H9 (cell line): Measurements from ENCODE around the gene BCAR3. TPM values are rescaled to one million over a fixed set of nuclear protein-coding genes. Genes with fewer than 3 reads are reported as not detected.

Experiments used
- DNase-seq: peaks from one replicate; pipeline ENCODE4 v3.0.0-alpha.2; 2017
- H2AFZ ChIP-seq: one replicate; pipeline ENCODE4 v1.6.1; 2013; ENCODE audit warnings: mild to moderate bottlenecking, low read length, control low read depth, moderate library complexity
- H2AK5ac ChIP-seq: 2 replicates; pipeline ENCODE4 v1.6.1; 2013; ENCODE audit warnings: low read length, control low read depth, mixed read lengths; ENCODE audit not compliant: insufficient read length
- H2BK120ac ChIP-seq: one replicate; pipeline ENCODE4 v1.6.1; 2013; ENCODE audit warnings: low read depth, mild to moderate bottlenecking, low read length, control low read depth, inconsistent platforms; ENCODE audit not compliant: poor library complexity, severe bottlenecking
- H2BK12ac ChIP-seq: 2 replicates; pipeline ENCODE4 v1.6.1; 2013; ENCODE audit warnings: low read length, control low read depth, mixed read lengths, low read depth; ENCODE audit not compliant: insufficient read length
- H2BK15ac ChIP-seq: 2 replicates; pipeline ENCODE4 v1.6.1; 2013; ENCODE audit warnings: low read depth, low read length, control low read depth
- H2BK20ac ChIP-seq: one replicate; pipeline ENCODE4 v1.6.1; 2013; ENCODE audit warnings: low read depth, mild to moderate bottlenecking, low read length, control low read depth, inconsistent platforms; ENCODE audit not compliant: poor library complexity, severe bottlenecking
- H2BK5ac ChIP-seq: 2 replicates; pipeline ENCODE4 v1.6.1; 2013; ENCODE audit warnings: low read length, control low read depth, mixed read lengths; ENCODE audit not compliant: insufficient read length
- H3K14ac ChIP-seq: 2 replicates; pipeline ENCODE4 v1.6.1; 2013; ENCODE audit warnings: low read length, control low read depth; ENCODE audit not compliant: insufficient read depth
- H3K18ac ChIP-seq: 2 replicates; pipeline ENCODE4 v1.6.1; 2013; ENCODE audit warnings: low read depth, mild to moderate bottlenecking, mixed read lengths, low read length, control low read depth; ENCODE audit not compliant: insufficient read length
- H3K23ac ChIP-seq: 2 replicates; pipeline ENCODE4 v1.6.1; 2013; ENCODE audit warnings: low read length, control low read depth, mixed read lengths, low read depth; ENCODE audit not compliant: insufficient read length
- H3K23me2 ChIP-seq: 2 replicates; pipeline ENCODE4 v1.6.1; 2013; ENCODE audit warnings: low read depth, mild to moderate bottlenecking, mixed read lengths, low read length, control low read depth; ENCODE audit not compliant: insufficient read length, poor library complexity, severe bottlenecking
- H3K27ac ChIP-seq: 2 replicates; pipeline ENCODE4 v1.5.1; 2013; ENCODE audit warnings: low read length, control low read depth, mixed read lengths, low read depth; ENCODE audit not compliant: insufficient read length
- H3K27me3 ChIP-seq: 2 replicates; pipeline ENCODE4 v1.6.1; 2013; ENCODE audit warnings: low read length, control low read depth, inconsistent platforms; ENCODE audit not compliant: insufficient read depth
- H3K4ac ChIP-seq: 2 replicates; pipeline ENCODE4 v1.6.1; 2013; ENCODE audit warnings: low read depth, mild to moderate bottlenecking, control low read depth, inconsistent platforms, low read length, moderate library complexity
- H3K4me1 ChIP-seq: 2 replicates; pipeline ENCODE4 v1.6.1; 2013; ENCODE audit warnings: low read length, control low read depth, inconsistent platforms; ENCODE audit not compliant: insufficient read depth
- H3K4me2 ChIP-seq: 2 replicates; pipeline ENCODE4 v1.6.1; 2013; ENCODE audit warnings: low read length, control low read depth, mixed read lengths; ENCODE audit not compliant: insufficient read length, insufficient read depth
- H3K56ac ChIP-seq: 2 replicates; pipeline ENCODE4 v1.6.1; 2013; ENCODE audit warnings: low read depth, mild to moderate bottlenecking, mixed read lengths, low read length, control low read depth; ENCODE audit not compliant: insufficient read length
- H3K79me1 ChIP-seq: 2 replicates; pipeline ENCODE4 v1.6.1; 2013; ENCODE audit warnings: low read depth, mild to moderate bottlenecking, moderate library complexity, low read length, control low read depth, inconsistent platforms; ENCODE audit not compliant: insufficient read depth, poor library complexity, severe bottlenecking
- H3K79me2 ChIP-seq: 2 replicates; pipeline ENCODE4 v1.6.1; 2013; ENCODE audit warnings: low read length, control low read depth, inconsistent platforms; ENCODE audit not compliant: insufficient read depth
- H3K9ac ChIP-seq: 2 replicates; pipeline ENCODE4 v1.6.1; 2013; ENCODE audit warnings: low read length, control low read depth, mixed read lengths; ENCODE audit not compliant: insufficient read length; ENCODE audit errors: extremely low read depth
- H3K9me3 ChIP-seq: one replicate; pipeline ENCODE4 v1.6.1; 2013; ENCODE audit warnings: low read depth, low read length, inconsistent platforms; ENCODE audit not compliant: control insufficient read depth
- H3T11ph ChIP-seq: one replicate; pipeline ENCODE4 v1.6.1; 2013; ENCODE audit warnings: mild to moderate bottlenecking, low read length, control low read depth, inconsistent platforms
- H4K20me1 ChIP-seq: one replicate; pipeline ENCODE4 v1.6.1; 2013; ENCODE audit not compliant: control insufficient read depth, insufficient read length, insufficient read depth
- H4K5ac ChIP-seq: 2 replicates; pipeline ENCODE4 v1.6.1; 2013; ENCODE audit warnings: low read depth, mild to moderate bottlenecking, mixed read lengths, low read length, control low read depth; ENCODE audit not compliant: insufficient read length
- H4K8ac ChIP-seq: replicated peaks from 2 replicates; pipeline ENCODE4 v1.6.1; 2013; ENCODE audit warnings: low read length, control low read depth, mixed read lengths, low read depth; ENCODE audit not compliant: insufficient read length
- H4K91ac ChIP-seq: 2 replicates; pipeline ENCODE4 v1.6.1; 2013; ENCODE audit warnings: low read depth, mild to moderate bottlenecking, moderate library complexity, mixed read lengths, low read length, control low read depth; ENCODE audit not compliant: insufficient read length
- H3K27ac Mint-ChIP-seq, 3 experiments: 2 replicates in 2 of 3; 3 replicates in 1 of 3; pipeline ENCODE4 v1.8.0; 2020 to 2021; ENCODE audit warnings: mixed read lengths in 3 of 3, mild to moderate bottlenecking in 1 of 3, moderate library complexity in 1 of 3
- H3K27me3 Mint-ChIP-seq: 2 replicates; pipeline ENCODE4 v1.8.0; 2021; ENCODE audit warnings: low read depth, mild to moderate bottlenecking, moderate library complexity, mixed read lengths
- H3K36me3 Mint-ChIP-seq, 3 experiments: 2 replicates in 2 of 3; 3 replicates in 1 of 3; pipeline ENCODE4 v1.8.0; 2020 to 2021; ENCODE audit warnings: low read depth in 3 of 3, mixed read lengths in 3 of 3; ENCODE audit not compliant: insufficient read depth in 1 of 3
- H3K4me1 Mint-ChIP-seq, 2 experiments: 2 replicates each; pipeline ENCODE4 v1.8.0; 2020; ENCODE audit warnings: mixed read lengths in 2 of 2
- H3K4me3 Mint-ChIP-seq, 2 experiments: 2 replicates in 1 of 2; 3 replicates in 1 of 2; pipeline ENCODE4 v1.8.0; 2020 to 2021; ENCODE audit warnings: mild to moderate bottlenecking in 2 of 2, mixed read lengths in 2 of 2, moderate library complexity in 1 of 2
- H3K9me3 Mint-ChIP-seq, 2 experiments: 2 replicates in 1 of 2; 3 replicates in 1 of 2; pipeline ENCODE4 v1.8.0; 2020; ENCODE audit warnings: mild to moderate bottlenecking in 2 of 2, mixed read lengths in 2 of 2, moderate library complexity in 1 of 2
- WGBS: extraction: QIAGEN DNeasy Blood & Tissue Kit; methylation state at CpG from one replicate; pipeline ENCODE4 v1.1.7; 2013; ENCODE audit warnings: missing lambda C conversion rate, low lambda C conversion rate, mixed read lengths; ENCODE audit not compliant: insufficient read length; ENCODE audit errors: extremely low coverage; 5-methylcytosine and 5-hydroxymethylcytosine counted together
- total RNA-seq: library from RNA; stranded (reverse); gene quantifications from 2 replicates; pipeline ENCODE4 v1.2.1, GENCODE V29; 2021
- TF ChIP-seq, protein P1 (sequence below): fragments of 200-600 bp; sonication (generic); conservative IDR thresholded peaks from 3 replicates; pipeline ENCODE4 v1.8.0; 2021; ENCODE audit warnings: antibody characterized with exemption, mild to moderate bottlenecking

Gene BCAR3
- total RNA-seq, 1 experiment from 2014 or later, result 4.9 TPM

DNA sequence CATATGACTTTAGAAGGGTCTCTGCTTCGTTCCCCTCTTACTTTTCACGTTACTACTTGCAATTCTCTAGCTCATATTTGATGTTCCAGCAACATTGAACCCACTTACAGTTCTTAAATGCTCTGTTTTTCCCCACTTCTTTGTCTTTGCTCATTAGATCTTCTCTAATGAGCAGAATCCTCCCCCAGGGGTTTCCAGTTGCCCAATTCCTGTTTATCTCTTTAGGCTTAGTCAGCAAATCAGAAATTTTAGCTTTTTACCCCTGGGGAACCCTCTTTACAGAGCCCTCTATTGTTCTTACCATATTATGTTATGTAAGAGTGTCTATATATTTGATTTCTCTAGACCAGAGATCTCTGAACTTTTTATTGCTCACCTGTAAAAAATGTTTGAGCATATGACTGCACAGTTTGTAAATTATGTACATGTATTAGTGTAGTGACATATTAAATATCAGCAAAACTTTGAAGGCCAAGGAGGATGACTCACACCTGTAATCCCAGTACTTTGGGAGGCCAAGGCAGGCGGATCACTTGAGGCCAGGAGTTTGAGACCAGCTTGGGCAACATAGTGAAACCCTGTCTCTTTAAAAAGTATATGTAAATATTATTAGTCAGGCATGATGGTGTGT lies 162.3 kb downstream of the BCAR3 start:
- peak overlapping the region in 2 of 3 experiments; percentile 39 to 66; a peak in 2 of 7 replicates for H3K27ac Mint-ChIP-seq

More for the DNA sequence above, 162.3 kb downstream of the BCAR3 start:
- no peak overlapping the region for H2AK5ac ChIP-seq
- H3K4me1 Mint-ChIP-seq, result peaks cover 12% of the 10 kb centered on the region in 2 experiments
- no peak overlapping the region for H3K9ac ChIP-seq
- H2BK12ac ChIP-seq, result no peak overlapping the region
- H3K27ac ChIP-seq, result no peak overlapping the region
- no peak overlapping the region for H3K23ac ChIP-seq
- no peak overlapping the region for H3K4me2 ChIP-seq
- peaks cover 6% of the 10 kb centered on the region; the same call in 1 of the 2 replicates for H3K79me2 ChIP-seq
- no peak overlapping the region for H3K14ac ChIP-seq
- no peaks in the 10 kb centered on the region for H3K79me1 ChIP-seq
- no peaks in the 10 kb centered on the region; the same call in 1 of the 2 replicates for H3K4me1 ChIP-seq
- no peaks in the 10 kb centered on the region for H3K9me3 ChIP-seq
- no peak overlapping the region for H3K4me3 Mint-ChIP-seq
- no peaks in the 10 kb centered on the region for H3K9me3 Mint-ChIP-seq
- no peaks in the 10 kb centered on the region for H3K27me3 Mint-ChIP-seq
- no peak overlapping the region for H3K4ac ChIP-seq
- H3K23me2 ChIP-seq, result no peaks in the 10 kb centered on the region
- H4K91ac ChIP-seq, result no peak overlapping the region
- TF ChIP-seq, protein P1, sequence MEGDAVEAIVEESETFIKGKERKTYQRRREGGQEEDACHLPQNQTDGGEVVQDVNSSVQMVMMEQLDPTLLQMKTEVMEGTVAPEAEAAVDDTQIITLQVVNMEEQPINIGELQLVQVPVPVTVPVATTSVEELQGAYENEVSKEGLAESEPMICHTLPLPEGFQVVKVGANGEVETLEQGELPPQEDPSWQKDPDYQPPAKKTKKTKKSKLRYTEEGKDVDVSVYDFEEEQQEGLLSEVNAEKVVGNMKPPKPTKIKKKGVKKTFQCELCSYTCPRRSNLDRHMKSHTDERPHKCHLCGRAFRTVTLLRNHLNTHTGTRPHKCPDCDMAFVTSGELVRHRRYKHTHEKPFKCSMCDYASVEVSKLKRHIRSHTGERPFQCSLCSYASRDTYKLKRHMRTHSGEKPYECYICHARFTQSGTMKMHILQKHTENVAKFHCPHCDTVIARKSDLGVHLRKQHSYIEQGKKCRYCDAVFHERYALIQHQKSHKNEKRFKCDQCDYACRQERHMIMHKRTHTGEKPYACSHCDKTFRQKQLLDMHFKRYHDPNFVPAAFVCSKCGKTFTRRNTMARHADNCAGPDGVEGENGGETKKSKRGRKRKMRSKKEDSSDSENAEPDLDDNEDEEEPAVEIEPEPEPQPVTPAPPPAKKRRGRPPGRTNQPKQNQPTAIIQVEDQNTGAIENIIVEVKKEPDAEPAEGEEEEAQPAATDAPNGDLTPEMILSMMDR, result no peak
- no peak for DNase-seq
- H3K56ac ChIP-seq, result no peak overlapping the region
- no CpG with 5 or more reads among the region's 3 CpGs for whole genome bisulfite sequencing
- H2BK5ac ChIP-seq, result no peak overlapping the region
- H3K27me3 ChIP-seq, result no peaks in the 10 kb centered on the region
- H2BK15ac ChIP-seq, result no peak overlapping the region
- H3K36me3 Mint-ChIP-seq, result peaks cover 9 to 31% (median 24%) of the 10 kb centered on the region in 3 experiments; a peak in 6 of 7 replicates
- H3T11ph ChIP-seq, result no peak overlapping the region
- H2AFZ ChIP-seq, result no peak overlapping the region
- H4K5ac ChIP-seq, result no peak overlapping the region
- H4K8ac ChIP-seq, result no peak overlapping the region
- H2BK120ac ChIP-seq, result no peak overlapping the region
- H4K20me1 ChIP-seq, result no peaks in the 10 kb centered on the region
- no peak overlapping the region for H3K18ac ChIP-seq
- H2BK20ac ChIP-seq, result no peak overlapping the region
